Endometrium (tissue), 2 donors: ENCODE measurements around the gene BTRC.

Source experiments
- FAIRE-seq: peaks from 2 replicates; lab custom pipeline; 2012; peaks lifted over from hg19 to GRCh38; lab: Jason Lieb, UNC
- donor health status: control.
- donor health status: control.

BTRC gene

DNA sequence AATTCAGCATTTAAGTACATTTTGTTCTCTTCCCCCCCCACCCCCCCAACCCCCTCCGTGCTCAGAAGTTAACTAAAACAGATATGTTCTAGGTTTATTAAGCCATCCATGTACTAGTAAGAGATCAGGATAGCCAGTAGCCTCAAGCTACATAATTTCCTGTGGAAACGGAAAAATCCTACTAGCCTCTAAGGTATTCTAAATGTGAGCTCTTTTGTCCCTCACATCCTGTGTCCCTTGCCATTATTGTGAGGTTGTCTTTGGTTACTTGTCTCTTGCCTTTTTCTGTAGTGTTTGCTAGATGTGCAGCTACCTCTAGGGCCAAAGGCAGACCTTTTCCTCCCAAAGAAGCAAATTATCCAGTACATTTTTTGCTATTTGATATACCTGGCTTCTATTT lies 92.1 kb downstream of the BTRC start:
- no peak for FAIRE-seq

DNA sequence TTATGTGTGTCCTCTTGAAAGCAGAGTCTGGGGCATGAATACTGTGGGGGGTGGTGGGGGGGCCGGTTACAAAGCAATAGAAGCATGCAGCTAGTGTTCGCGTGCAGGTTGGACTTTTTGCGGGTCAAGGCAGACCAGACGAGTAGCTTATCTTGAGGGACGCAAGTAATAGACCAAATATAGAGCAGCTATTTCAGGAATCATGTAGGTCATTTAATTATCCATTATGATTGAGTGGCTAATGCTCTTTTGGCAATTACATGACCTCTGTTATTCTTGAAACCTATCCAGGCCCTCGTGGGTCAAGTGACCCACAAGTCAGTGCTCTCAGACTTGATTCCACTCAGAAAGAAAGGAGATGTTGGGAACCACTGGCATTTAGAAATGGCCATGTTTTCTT lies 93.0 kb downstream of the BTRC start:
- no peak for FAIRE-seq

DNA sequence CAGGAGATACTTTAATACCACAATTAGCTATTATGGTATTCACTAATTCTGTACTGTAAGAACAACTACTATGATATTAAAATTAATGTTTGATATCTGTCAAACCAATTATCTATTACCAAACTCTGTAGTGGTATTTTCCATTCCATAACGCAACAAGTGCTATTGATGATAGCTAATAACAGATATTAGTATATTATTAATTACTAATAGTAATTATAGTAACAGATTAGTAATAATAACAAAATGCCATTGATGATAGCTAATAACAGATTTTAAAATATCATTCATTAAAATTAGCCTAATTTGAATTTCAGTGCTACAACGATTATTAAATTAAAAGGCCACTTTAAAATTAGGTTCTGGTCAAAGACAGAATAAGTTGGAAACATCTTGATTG lies 93.5 kb downstream of the BTRC start:
- peak; percentile 45 for FAIRE-seq

DNA sequence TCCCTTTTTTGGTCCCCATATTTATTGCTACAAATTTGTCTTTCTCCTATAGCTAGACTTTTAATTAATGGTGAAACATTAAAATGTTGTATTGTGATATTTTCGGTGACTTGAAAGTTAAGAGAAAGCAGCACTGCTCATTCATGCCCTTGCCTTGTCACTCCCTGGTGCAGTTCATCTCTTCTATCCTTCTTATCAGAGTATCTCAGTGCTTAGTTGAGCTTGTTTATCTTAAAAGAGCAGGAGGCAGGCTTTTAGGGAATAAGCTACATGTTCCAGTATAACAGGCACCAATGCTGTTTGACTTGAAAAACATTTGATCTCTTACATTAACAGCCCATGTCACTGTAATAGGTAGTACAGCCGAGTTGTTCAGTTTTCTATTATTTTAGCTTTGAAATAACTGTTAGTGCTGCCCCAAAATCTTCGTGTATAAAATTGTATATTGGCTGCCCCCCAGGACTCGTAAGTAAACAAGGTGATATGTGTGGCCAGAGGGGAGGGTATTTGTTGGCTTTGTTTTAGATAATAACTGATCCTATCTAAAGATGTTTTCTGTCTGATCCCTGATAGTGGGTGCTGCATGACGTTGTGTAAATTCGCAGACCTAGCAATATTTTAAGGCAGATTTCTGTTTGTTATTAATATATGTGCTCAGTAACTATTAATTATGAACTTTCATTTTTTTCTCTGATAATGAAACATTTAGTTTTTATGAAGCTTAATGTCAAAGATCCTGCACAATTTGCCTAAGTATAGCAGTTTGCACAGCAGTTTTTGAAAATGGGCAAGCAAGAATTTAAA lies 96.5 kb downstream of the BTRC start:
- FAIRE-seq: no peak

DNA sequence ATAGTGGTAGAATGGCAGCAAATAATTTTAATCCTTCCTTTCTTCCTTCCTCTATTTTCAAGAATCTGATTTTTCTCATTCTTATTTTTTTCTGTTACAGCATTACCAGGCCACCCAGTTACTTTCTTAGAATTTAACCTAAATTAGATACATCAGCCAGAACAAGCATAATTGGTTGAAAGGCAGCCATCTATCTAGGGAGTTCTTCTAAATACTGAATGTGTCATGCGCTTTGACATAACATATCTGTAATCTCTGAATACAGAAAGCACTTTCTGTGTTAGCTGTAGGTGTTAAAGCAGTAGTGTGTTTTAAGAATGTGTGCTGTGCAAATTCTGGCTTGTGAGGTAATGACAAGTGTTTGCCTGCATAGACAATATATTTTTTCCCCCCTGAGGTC lies 97.3 kb downstream of the BTRC start:
- FAIRE-seq: no peak

DNA sequence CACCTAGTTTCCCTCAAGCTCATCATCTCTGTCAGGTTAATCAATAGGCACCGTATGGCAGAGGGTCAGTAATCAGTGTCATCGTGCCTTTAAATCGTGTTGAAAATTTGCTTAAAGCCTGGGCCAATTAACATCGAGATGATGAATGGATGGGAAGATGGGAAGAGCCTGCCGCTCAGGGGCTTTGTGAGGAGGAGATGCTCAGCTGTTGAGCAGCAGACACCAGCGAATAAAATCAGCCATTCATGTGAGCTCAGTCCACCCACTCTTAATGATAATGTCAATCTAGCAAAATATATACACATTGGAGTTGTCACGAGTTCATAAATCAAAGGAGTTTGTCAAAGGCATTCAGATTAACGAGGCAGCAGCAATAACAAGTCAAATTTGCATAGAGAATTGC lies 97.7 kb downstream of the BTRC start:
- FAIRE-seq: no peak

DNA sequence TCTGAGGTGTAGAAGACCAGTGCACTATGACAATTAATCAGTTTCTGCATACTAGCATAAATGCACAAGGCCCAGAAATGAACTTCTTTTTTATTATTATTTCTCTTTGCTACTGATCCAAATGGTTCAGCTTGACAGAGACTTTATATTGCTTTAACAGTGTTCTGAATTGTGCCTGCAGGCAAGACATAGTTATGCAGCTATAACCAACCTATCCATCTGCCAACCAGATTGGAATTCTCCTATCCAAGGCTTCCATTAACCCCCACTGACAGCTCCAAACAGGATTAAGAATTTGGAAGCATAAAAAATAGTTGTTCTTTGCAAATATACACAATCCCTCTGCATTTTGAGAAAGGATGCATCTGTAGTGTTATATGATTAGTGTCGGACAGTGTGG lies 98.2 kb downstream of the BTRC start:
- FAIRE-seq: no peak

DNA sequence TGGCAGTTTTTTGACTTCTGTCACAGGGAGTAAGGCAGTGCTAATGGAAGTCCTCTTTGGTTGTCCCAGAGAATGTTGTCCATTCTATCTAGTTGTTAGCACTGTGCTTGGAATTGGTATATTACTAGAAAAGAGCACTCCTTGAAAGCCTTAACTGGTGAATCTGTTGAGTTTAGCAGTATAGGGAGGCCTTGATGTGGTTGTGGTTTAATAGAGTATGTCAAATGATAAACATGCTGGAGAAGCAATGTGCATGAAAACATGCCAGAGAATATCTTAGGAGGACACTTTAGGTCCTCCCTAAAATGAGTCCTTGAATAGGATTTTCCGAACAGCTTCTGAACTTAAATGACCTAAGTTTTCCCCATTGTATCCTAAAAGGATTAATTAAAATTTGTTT lies 98.6 kb downstream of the BTRC start:
- no peak for FAIRE-seq

DNA sequence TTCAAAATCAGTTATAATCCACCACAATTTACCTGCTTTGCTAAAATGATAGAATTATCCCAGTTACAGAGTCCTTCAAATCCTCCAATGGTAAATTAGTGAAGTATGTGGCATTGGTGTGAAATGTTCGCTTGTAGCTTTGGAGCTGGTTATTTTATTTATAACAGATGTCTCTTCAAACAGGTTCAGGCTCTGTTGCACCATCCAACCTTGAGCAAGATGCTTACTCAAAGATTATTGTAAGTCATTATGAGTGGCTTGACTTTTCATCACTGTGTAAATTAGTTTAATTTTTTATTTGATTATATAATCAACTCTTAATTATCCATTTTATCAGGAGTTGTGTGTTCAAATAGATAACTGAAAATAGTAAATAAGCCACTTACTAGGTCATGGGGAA lies 99.4 kb downstream of the BTRC start:
- FAIRE-seq: no peak

DNA sequence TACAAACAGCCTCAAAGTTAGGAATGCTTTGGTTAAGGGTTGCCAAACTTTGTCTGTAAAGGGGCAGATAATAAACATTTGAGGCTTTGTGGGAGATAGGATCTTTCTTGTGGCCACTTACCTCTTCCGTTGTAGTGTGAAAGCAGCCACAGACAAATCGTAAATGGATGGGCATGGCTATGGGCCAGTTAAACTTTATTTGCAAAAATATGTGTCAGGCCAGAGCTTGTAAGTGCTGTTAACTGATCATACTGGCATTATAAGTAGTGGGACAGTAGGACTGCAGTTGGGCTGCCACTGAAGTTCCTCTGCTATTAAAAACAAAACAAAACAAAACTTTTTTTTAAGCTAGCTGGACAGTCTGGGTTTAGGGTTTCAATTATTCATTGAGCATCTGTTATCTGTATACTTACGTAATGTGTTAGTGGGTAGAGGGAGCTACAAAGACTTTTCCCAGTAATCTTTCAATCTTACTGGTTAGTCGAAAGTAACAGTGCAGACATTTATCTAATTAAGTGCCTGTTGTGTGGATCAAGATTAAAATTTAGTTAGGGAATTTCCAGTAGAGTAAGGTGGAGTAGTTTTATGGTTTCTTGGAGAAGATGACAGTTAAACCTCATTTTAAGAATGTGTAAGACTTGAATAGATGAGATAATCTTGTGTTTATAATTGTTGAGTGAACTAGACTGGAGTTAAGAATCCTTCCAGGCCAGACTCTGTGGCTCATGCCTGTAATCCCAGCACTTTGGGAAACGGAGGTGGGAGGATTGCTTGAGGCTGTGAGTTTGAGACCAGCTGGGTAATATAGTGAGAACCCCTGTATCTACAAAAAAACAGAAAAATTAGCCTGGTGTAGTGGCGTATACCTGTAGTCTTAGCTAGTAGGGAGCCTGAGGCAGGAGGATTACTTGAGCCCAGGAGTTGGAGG lies 100.1 kb downstream of the BTRC start:
- FAIRE-seq: peak; percentile 33

DNA sequence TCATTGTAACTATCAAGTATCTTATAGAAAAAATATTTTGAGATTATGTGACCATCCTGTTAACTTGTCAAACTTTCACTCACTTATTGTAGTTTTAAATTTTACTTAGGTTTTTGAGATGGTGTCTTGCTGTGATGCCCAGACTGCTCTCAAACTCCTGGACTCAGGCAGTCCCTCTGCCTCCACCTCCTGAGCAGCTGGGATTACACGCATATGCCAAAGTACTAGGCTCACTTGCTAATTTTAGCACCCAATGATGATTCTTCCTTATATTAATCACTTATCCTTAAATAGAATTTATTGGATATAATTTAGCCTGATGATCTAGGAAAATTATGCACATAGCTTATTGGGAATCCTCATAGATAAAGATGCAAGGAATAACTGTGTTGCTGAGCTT lies 104.9 kb downstream of the BTRC start:
- FAIRE-seq: no peak

DNA sequence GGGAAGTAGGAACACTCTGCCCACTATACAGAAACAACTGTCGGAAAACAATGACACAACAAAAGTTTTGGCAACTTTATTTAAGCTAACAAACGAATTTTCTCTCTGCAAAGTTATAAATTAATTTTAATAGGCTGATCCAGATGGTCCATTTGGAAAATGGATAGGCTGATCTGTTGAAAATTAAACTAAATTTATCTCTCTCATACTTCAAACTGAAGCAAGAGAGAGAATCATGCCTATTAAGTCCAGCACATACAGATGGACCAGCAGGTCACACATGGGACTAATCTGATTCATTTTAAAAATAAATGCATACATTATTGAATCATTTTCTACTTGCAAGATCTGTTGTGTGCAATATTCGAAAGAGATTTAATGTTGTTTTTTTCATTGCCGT lies 110.1 kb downstream of the BTRC start:
- no peak for FAIRE-seq

DNA sequence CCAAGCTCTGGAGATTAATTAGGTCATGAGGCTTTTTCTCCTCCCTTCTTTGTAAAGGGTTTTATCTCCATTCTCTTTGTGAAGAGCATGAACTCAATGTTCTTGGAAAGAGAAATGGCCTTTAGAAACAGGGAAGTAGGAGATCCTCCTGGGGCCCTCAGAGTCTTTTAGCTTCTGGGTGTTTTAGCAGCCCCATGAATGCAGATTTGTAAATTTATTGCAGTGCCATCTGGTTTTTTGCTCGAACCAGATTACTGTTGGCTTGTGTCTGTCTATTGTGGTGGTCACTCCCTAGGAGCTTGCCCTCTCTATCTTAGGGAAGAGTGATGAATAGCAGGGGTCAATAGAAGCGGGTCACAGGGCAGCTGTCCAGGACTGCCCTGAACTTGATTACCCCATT lies 110.6 kb downstream of the BTRC start:
- no peak for FAIRE-seq

DNA sequence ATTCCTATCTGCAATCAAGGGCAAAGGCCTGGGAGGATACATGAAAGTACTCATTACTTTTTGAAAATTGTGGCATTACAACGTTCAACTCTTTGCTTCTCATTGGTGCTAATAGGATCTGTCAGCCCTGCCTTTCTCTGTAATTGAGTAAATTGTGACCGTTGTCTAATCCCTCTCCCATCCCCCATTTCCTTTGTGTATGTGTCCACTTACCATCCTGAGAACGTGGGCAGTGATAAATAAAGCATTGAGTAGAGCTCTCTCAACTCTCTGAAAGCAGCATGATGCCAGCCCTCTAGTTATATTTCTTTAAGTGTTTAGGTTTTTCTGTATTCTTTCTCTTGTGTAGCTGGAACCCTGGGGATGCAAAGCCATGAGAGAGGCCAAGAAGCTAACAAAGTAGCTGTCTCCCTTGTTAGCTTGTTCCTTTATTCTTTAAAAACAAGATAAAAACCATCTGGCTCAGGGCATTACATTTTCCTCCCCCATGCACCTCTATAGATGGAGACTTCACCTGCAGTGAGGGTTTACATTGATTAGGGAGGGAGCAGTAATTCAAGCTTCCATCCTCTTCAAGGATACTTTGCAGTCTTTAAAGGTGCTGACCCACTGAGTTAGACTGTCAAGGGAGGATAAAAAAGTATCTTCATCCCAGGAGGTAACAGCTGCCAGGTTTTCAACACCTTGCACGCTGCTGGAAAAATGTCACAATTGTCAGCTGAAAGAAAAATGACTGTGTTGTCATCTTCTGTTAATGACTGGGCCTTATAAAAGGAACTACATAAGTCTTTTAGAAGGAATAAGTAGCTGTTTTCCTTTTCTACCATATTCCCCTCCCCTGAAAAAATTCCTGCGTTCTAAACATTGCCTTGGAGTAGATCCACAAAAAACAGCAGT lies 112.3 kb downstream of the BTRC start:
- no peak for FAIRE-seq

DNA sequence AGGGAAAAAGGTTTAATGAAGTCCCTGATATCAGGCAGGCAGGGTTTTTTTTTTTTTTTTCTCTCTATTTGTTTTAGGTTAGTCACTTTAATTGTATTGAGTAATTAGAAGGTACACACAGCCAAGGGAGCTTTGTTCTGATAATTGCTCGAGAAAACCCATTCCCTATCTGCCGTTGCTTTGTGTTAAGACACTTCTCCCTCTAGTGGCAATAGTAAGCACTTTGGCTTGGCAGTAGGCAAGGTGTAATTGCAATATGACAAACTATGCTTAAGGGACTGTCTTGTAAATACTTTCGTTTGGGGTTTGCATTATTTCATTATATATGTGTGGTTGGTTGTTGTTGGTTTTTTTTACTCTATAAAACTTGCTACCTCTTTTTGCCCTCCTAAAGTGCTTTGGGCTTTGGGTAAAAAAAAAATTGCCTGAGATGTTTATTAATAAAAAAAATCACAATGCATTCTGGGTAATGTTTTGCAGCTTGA lies 113.4 kb downstream of the BTRC start:
- peak; percentile 90 for FAIRE-seq

DNA sequence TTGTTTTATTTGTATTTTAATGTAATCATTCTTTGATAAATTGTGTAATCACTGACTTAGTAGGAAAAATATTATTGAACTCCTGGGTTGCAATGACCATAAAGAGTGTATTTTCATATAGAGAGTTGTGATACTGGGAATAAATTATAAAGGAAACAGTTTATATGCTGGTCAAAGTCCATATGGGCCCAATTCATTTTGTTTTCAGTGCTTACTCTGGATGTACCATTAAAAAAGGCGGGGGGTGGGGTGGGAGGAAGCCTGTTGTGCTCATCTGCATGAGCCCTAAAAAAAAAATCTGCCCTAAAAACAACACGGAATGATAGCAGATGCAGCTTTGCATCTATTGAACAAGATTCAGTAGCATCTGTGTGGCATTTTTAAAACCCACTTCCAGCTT lies 114.2 kb downstream of the BTRC start:
- FAIRE-seq: no peak

DNA sequence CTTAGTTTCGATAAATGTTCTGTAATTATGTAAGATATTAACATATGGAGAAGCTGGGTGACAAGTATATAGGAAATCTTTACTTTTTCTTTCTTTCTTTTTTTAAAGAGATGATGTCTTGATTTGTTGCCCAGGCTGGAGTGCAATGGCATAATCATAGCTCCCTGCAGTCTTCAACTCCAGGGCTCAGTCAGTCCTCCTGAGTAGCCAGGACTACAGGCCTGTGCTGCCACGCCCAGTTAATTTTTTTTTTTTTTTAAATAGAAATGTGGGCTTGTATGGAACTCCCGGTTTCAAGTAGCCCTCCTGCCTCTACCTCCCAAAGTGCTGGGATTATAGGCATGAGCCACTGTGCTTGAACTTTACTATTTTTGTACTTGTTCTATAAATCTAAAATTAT lies 122.4 kb downstream of the BTRC start:
- no peak for FAIRE-seq

DNA sequence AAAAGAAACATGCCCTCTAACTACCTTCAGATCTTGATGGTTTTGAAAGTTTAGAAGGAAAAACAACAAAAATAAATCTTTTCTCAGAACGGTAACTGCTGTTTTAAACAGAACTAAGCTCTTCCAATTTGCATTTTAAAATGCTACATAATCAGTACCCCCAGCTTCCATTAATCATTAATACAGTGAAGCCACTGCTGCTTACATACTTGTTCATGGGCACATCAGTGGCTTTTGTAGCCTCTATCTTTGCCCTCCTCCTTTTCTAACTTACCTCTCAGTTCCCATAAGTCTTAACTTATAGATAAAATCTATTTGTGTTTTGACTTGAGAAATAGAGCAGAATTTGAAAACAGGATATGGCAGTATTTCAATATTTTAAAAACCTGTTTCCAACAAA lies 125.0 kb downstream of the BTRC start:
- no peak for FAIRE-seq

DNA sequence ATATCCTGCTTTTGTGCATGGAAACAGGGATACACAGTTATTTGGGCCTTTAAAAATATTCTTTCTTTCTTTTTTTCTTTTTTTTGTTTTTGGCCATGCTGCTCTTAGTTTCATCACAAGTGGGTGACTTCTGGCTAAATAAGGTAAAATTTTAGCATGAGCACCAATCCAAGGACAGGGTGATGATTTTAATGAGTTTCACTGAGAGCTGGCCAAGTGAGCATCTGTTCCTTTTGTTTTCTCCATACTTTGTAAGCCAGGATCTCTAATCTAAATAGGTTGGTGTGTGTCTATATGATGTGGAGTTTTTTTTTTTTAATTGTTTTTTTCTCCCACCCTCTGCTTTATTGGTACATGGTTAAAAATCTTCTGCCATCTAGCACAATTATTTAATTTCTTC lies 127.3 kb downstream of the BTRC start:
- no peak for FAIRE-seq

DNA sequence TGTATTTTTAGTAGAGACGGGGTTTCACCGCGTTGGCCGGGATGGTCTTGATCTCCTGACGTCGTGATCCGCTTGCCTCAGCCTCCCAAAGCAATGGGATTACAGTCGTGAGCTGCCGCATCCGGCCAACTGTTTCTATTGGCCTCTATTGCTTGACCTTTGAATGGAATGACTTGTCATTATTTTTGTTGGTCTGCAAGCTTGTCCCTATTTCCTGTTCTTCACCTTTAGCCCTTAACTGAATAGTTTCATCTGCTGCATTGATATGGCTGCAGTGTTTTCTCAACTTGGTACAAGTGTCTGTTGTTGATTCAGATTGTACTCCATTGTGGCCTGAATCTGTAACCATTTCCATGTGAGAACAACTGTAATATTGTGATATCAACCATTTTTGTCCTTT lies 128.6 kb downstream of the BTRC start:
- no peak for FAIRE-seq

DNA sequence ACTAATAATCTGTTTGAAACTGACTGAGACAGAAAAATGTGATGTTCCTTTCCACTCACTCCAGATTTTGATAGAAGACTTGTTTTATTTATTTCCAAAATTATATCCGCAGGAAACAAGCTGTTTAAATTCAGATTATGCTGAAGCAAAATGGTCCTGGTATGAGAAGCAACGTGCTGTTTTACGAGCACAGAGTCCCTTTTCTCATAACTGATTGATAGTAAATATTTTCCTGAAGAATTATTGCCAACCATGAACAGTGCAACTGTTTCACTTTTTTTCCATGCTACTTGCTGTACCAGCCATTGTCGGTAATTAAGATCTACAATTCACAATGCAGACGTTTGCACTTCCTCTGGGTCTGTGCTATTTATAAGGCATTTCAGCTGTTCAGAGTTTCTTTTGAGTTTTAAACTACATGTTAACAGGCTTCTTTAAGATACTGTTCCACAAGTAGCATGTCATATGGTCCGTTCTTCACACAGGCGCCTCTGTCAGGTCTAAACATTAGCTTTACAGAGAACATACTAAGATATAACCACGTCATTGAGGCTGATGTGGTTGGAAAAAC lies 130.3 kb downstream of the BTRC start:
- FAIRE-seq: no peak

DNA sequence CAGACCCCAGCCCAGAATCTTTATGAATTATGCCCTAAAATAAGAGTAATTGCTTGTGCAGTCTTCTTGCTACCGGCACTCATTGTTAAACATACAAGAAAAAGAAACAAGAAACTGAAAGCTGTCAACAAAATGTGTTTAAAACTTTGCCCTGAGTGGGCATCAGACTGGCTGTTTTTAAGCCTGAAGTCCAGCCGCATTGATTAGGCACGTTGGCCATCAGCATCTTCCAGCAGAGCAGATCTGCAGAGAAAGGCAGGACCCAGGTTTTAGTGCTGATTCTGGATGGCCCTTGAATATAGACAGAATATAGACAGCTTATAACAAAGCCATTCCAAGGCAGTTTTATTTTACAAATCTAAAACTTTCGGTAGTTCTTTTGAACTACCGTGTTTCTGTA lies 131.2 kb downstream of the BTRC start:
- FAIRE-seq: no peak
